ENCODE measurements around the gene TMEM203.

TMEM203 gene

GRCh38 chr9:137160716-137161557 lies 44.5 kb downstream of the TMEM203 start:
- no peak overlapping the region for H3K4me3 ChIP-seq (ENCODE audit: low read depth, low read length)
- TF ChIP-seq, protein P1, sequence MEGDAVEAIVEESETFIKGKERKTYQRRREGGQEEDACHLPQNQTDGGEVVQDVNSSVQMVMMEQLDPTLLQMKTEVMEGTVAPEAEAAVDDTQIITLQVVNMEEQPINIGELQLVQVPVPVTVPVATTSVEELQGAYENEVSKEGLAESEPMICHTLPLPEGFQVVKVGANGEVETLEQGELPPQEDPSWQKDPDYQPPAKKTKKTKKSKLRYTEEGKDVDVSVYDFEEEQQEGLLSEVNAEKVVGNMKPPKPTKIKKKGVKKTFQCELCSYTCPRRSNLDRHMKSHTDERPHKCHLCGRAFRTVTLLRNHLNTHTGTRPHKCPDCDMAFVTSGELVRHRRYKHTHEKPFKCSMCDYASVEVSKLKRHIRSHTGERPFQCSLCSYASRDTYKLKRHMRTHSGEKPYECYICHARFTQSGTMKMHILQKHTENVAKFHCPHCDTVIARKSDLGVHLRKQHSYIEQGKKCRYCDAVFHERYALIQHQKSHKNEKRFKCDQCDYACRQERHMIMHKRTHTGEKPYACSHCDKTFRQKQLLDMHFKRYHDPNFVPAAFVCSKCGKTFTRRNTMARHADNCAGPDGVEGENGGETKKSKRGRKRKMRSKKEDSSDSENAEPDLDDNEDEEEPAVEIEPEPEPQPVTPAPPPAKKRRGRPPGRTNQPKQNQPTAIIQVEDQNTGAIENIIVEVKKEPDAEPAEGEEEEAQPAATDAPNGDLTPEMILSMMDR (IDR thresholded peaks at IDR 0.05; ENCODE audit: borderline replicate concordance, insufficient read depth, low read depth, low read length): no peak

- no peak overlapping the region for H3K4me3 ChIP-seq (ENCODE audit: low read depth, low read length)
- TF ChIP-seq, protein P1 (IDR thresholded peaks at IDR 0.05; ENCODE audit: borderline replicate concordance, insufficient read depth, low read depth, low read length): no peak
These were observed 45.4 kb downstream of the TMEM203 start for GRCh38 chr9:137160054-137160425.

DNA sequence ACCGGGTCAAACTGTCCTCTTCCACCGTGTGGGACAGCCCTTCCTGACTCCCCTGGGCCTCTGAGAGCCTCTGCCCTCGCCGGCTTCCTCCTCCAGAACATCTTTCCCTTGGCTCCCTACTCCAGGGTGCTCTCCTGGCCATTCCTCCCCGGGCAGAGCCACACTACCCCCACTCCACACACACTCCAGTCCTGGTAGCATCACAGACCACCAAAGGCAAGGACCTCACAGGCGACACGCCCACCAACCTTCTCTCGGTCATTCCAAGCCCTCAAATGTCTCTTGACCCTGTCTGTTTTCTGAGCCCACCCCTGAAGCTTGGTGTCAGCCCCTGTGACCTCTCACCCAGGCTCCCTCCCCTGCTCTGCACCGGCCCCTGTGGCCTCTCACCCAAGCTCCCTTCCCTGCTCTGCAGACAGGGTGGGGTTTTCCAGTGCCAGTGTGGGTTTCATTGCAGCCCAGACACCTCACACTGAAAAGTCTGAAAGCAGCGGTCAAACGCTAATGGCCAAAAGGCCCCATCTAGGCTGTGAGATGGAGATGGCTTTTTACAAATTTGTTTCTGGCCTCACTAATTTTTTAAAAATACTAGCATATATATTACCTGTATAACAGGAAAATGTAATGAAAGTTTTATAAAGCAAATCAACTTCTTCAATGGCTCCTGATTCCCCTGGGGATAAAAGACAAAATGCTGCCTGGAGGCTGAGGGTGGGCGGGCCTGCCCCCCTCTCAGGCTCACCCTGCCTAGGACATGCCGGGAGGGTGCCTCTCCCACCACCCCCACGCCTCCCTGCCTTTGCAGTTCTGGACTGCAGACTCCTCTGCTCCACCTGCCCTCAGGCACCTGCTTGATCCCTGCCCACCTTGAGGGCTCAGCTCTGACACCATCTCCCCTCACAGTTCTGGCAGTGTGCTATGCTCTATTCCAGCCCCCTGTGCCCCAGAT lies 46.1 kb downstream of the TMEM203 start:
- TF ChIP-seq, protein P1 (IDR thresholded peaks at IDR 0.05; ENCODE audit: borderline replicate concordance, insufficient read depth, low read depth, low read length): no peak
- no peak overlapping the region for H3K4me3 ChIP-seq (ENCODE audit: low read depth, low read length)

DNA sequence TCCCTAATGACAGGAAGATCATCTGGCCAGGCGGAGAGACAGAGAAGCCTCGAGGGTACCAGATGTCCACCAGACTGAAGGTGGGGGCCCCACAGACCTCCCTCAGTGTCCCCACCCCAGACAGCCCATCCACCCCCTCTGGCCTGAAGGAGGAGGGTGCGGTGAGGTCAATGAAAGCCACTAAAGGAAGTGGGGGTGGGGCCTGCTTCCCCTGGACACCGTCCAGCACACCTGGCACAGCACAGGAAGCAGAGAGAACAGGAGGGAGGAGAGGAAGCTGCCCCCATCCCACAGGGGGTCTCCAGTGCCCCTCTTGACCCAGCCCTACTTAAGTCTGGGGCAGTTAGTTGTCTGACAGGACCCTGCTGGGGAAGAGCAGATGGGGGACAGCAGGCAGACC lies 46.8 kb downstream of the TMEM203 start:
- TF ChIP-seq, protein P1 (IDR thresholded peaks at IDR 0.05; ENCODE audit: borderline replicate concordance, insufficient read depth, low read depth, low read length): no peak
- no peak overlapping the region for H3K4me3 ChIP-seq (ENCODE audit: low read depth, low read length)

DNA sequence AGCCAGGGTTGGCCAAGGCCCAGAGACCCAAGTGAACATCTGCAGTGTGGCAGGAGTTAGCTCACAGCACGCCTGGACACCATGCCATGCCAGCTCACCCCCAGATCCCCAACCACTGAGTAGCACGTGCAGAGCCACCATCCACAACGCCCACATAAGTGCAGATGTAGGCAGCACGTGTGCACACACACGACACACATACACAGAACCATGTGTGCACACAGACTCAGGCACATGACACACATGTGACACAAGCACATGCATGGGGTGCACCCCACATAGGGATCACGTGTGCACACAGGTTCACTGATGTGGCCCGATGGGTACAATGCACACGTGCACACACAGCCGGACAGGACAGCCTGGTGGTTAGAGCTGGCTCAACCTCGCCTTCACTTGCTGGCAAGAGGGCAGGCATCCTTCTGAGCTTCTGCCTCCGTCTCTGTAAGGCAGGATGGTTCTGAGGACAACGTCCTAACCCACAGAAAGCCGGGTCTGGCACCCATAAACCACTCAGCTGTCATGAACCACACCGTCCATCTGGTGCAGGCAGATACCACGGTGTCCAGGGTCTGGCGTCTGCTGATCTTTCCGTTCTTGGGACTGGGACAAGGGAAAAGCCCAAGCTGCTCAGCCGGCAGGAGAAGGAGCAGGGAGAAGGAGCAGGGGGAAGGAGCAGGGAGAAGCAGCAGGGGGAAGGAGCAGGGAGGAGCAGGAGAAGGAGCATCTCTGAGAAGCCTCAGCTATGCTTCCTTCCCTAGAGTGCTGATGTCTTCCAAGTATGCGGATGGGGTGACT lies 47.6 kb downstream of the TMEM203 start:
- H3K4me3 ChIP-seq (ENCODE audit: low read depth, low read length): no peak overlapping the region
- TF ChIP-seq, protein P1 (IDR thresholded peaks at IDR 0.05; ENCODE audit: borderline replicate concordance, insufficient read depth, low read depth, low read length): no peak

- TF ChIP-seq, protein P1 (IDR thresholded peaks at IDR 0.05; ENCODE audit: borderline replicate concordance, insufficient read depth, low read depth, low read length): no peak
- H3K4me3 ChIP-seq (ENCODE audit: low read depth, low read length): peak overlapping the region; percentile 11
These were observed 48.7 kb downstream of the TMEM203 start for GRCh38 chr9:137156567-137157375.

Measured in GM12875 (cell line).